Osteocyte (in vitro differentiated cells): ENCODE results near the gene GRHL3. TPM values are rescaled to one million over a fixed set of nuclear protein-coding genes. Genes with fewer than 3 reads are reported as not detected.
A peak's percentile ranks its signal among the peaks of the same experiment; 100 is the strongest.

Experiments
- DNase-seq: peaks from one replicate; pipeline ENCODE4 v3.0.0; 2021; ENCODE audit warnings: mixed read lengths; ENCODE audit not compliant: unreplicated experiment; ENCODE audit errors: extremely low spot score
- H3K27ac Mint-ChIP-seq: one replicate; pipeline ENCODE4 v1.8.0; 2021; ENCODE audit warnings: mild to moderate bottlenecking, mixed read lengths; ENCODE audit not compliant: unreplicated experiment
- H3K27me3 Mint-ChIP-seq: one replicate; pipeline ENCODE4 v1.8.0; 2021; ENCODE audit warnings: mixed read lengths; ENCODE audit not compliant: unreplicated experiment
- H3K36me3 Mint-ChIP-seq: one replicate; pipeline ENCODE4 v1.8.0; 2021; ENCODE audit warnings: mixed read lengths; ENCODE audit not compliant: unreplicated experiment
- H3K4me1 Mint-ChIP-seq: one replicate; pipeline ENCODE4 v1.8.0; 2021; ENCODE audit warnings: mixed read lengths; ENCODE audit not compliant: unreplicated experiment
- H3K4me3 Mint-ChIP-seq: one replicate; pipeline ENCODE4 v1.8.0; 2021; ENCODE audit warnings: mild to moderate bottlenecking, moderate library complexity, mixed read lengths; ENCODE audit not compliant: unreplicated experiment
- H3K9me3 Mint-ChIP-seq: one replicate; pipeline ENCODE4 v1.8.0; 2021; ENCODE audit warnings: mixed read lengths; ENCODE audit not compliant: unreplicated experiment
- CTCF ChIP-seq: fragments of 200-600 bp; sonication (generic); IDR thresholded peaks from 2 replicates; pipeline ENCODE4 v1.5.0; 2021; ENCODE audit warnings: antibody characterized with exemption, mild to moderate bottlenecking, moderate library complexity
- total RNA-seq: library from RNA; stranded (reverse); gene quantifications from 2 replicates; pipeline ENCODE4 v1.2.1, GENCODE V29; 2021

The GRHL3 gene
- total RNA-seq, 1 donor from 2014 or later: not detected

GRCh38 chr1:24331961-24332673 is 13.0 kb downstream of the GRHL3 start:
- DNase-seq: no peak
- Mint-ChIP-seq H3K4me3 (no peak overlapping the region), H3K9me3 (no peaks in the 10 kb centered on the region), H3K36me3 (no peaks in the 10 kb centered on the region), H3K27me3 (no peaks in the 10 kb centered on the region), H3K4me1 (peaks cover 36% of the 10 kb centered on the region), H3K27ac (no peak overlapping the region)
- TF ChIP-seq CTCF: no peak

- H3K36me3 Mint-ChIP-seq: no peaks in the 10 kb centered on the region
- no peaks in the 10 kb centered on the region for H3K9me3 Mint-ChIP-seq
- peak overlapping the region; percentile 54 for H3K27ac Mint-ChIP-seq
- H3K27me3 Mint-ChIP-seq: no peaks in the 10 kb centered on the region
- H3K4me1 Mint-ChIP-seq: peaks cover 28% of the 10 kb centered on the region
- no peak for DNase-seq
- H3K4me3 Mint-ChIP-seq: no peak overlapping the region
- TF ChIP-seq CTCF: no peak
These were observed 16.9 kb downstream of the GRHL3 start for GRCh38 chr1:24336075-24336474.

- Mint-ChIP-seq H3K4me3 (no peak overlapping the region), H3K27ac (no peak overlapping the region), H3K4me1 (peaks cover 29% of the 10 kb centered on the region), H3K9me3 (no peaks in the 10 kb centered on the region), H3K36me3 (no peaks in the 10 kb centered on the region), H3K27me3 (no peaks in the 10 kb centered on the region)
- no peak for DNase-seq
- TF ChIP-seq CTCF: no peak
These were observed 18.3 kb downstream of the GRHL3 start for GRCh38 chr1:24337455-24337854.

GRCh38 chr1:24338447-24338846 is 19.3 kb downstream of the GRHL3 start:
- Mint-ChIP-seq H3K36me3 (no peaks in the 10 kb centered on the region), H3K27me3 (no peaks in the 10 kb centered on the region), H3K4me3 (no peak overlapping the region), H3K4me1 (peaks cover 29% of the 10 kb centered on the region), H3K27ac (no peak overlapping the region), H3K9me3 (no peaks in the 10 kb centered on the region)
- TF ChIP-seq CTCF: no peak
- no peak for DNase-seq

GRCh38 chr1:24339996-24340395 is 20.8 kb downstream of the GRHL3 start:
- no peak for DNase-seq
- H3K36me3 Mint-ChIP-seq: no peaks in the 10 kb centered on the region
- TF ChIP-seq CTCF: no peak
- H3K4me1 Mint-ChIP-seq: peaks cover 24% of the 10 kb centered on the region
- no peak overlapping the region for H3K27ac Mint-ChIP-seq
- H3K27me3 Mint-ChIP-seq: no peaks in the 10 kb centered on the region
- H3K4me3 Mint-ChIP-seq: no peak overlapping the region
- H3K9me3 Mint-ChIP-seq: no peaks in the 10 kb centered on the region
